DMS153 (cell line): ENCODE data around the gene C1QTNF3.
"Not testable (repeated sequence)": the region's sequence is repeated elsewhere in the genome, so short reads cannot be mapped to it uniquely, and the experiment has no call there.

ENCODE experiments used
- DNase-seq: peaks from one replicate; lab custom pipeline; 2025; lab: John Stamatoyannopoulos, UW

C1QTNF3 gene, protein sequence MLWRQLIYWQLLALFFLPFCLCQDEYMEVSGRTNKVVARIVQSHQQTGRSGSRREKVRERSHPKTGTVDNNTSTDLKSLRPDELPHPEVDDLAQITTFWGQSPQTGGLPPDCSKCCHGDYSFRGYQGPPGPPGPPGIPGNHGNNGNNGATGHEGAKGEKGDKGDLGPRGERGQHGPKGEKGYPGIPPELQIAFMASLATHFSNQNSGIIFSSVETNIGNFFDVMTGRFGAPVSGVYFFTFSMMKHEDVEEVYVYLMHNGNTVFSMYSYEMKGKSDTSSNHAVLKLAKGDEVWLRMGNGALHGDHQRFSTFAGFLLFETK

DNA sequence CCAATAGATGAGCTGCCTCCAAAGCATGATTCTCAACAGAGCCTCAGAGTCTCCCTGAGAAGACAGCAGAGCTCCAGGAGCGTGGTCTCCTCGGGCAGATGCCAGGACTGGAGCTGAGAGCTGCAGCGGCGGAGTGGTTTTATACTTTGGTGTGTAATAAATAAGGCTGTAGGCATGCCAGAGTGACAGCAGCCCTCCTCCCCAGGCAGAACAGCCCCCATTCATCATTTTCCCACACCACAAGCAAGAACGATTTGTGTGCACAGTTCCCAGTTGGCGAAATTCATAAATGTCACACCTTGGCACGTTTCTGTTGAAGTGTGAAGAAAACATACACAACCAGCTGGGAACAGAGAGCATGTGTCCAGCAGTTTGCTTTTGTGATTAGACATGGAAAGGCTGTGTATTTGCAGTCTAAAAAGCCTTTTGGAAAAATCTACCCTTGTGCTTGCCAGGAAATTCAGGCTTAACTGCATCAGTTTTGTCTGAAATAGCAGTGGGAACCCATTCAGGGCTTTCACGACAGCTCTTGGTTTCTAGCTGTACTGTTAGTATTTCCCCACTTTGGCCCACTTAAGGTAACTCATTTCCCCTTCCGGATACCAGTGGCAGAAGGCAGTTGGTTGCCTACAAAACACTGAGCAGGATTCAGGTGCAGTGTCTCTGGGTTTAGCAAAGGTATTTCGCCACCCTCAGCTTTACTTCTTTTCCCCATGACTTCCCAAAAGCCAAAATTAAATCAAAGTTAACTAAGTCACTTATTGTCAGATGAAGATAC lies at the start of gene C1QTNF3:
C1QTNF3 (minus strand) TSS at position 115 of the 778 bp plus-strand sequence; CDS start at position 27, 88 bp downstream.
- DNase-seq, result no peak

DNA sequence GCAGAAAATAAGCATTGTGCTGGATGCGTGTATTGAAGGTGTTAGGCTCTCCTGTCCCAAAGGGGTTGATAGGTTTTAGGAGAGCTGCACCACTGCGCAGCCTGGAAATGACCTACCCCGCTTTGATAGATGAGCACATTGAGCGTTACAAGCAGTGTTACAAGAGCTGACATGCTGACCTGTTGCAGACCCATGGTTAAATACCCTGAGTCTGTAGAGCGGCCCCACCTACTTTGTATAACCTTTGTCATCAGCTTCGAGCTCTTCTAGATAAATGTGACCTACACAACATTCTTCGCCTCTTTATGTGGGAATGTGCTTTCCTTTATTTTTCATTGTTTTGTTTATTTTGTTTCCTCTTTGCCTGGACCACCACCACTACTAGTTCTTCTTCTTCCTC lies 48.0 kb upstream of the C1QTNF3 start:
- not testable (repeated sequence) for DNase-seq

DNA sequence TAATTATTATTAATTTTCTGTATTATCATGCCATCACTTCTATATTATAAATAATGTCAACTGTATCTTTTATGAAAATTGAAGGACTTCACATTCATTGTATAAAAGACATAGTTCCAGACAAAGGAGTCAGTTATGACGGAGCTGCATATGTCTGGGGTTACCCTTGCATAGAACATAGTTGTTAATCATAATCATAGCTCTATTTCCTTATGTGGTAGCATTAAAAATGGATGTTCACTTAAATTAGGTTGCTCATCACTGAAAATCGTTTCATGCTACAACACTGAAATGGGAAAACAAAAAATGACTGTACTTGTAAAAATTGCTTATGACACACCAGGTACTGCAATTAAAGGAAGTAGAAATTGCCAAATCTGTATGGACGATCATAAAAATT lies 46.8 kb upstream of the C1QTNF3 start:
- DNase-seq, result not testable (repeated sequence)

DNA sequence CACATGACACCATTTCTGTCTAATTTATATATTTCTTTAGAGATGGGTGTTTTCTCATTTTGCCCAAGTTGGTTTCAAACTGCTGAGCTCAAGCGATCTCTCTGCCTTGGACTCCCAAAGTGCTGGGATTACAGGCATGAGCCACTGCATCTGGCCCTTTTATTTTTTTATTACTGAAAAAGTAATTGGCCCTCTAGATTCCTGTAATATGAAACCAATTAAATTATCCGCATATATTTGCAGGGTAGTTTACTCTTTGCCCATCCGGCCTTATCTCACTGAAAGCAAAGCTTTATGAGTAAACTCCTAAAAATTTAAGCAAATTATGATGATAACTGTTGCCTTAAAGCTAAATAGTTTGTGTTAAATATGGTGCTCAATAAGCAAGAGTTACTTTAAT lies 44.7 kb upstream of the C1QTNF3 start:
- DNase-seq, result not testable (repeated sequence)

DNA sequence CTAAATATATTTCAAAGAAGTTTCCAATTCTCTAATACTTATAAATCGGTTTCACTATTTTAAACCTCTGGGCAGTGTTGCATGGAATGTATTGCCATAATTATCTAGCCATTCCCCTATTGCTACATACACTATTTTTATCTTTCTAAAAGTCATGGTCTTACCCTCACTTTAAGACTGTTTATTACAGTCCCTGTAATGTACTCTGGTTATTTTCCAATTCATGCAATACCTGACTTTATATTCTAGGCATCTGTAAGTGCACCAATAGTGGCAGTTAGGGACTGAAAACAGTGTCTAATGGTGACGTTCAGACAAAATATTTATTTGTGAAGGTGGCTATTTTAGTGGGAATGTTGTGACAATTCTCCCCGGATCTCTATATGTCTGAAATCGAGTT lies 40.9 kb upstream of the C1QTNF3 start:
- DNase-seq, result not testable (repeated sequence)

DNA sequence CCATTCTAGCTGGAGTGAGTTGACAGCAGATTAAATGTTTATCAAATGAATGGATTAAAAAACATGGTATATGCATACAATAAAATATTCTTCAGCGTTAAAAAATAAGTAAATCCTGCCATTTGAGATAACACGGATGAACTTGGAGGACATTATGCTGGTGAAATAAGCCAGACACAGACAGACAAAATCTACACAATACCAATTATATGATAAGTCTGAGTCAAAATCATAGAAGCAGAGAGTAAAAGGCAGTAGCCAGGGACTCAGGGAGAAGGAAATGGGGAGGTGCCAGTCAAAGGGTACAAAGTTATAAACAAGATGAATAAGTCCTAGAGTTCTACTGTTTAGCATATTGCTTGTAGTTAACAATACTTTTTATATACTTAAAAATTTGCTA lies 36.5 kb upstream of the C1QTNF3 start:
- DNase-seq, result not testable (repeated sequence)

DNA sequence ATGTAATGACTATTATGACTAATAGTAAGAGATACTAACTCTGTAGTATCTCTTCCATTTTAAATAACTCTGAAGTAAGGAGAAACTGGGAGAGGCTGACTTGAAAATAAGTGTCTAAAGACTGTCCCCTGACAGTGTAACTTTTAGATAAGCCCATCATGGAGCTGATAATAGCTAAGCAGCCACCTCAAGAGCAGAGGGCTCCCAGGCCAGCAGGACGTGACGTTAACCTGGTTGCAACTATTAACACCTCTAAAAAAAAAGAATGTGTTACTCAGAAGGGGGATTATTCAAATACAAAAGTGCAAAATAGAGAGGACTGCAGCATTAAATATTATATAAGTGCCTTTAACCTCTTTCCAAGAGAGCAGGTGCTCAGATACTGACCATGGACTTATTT lies 34.6 kb upstream of the C1QTNF3 start:
- not testable (repeated sequence) for DNase-seq

DNA sequence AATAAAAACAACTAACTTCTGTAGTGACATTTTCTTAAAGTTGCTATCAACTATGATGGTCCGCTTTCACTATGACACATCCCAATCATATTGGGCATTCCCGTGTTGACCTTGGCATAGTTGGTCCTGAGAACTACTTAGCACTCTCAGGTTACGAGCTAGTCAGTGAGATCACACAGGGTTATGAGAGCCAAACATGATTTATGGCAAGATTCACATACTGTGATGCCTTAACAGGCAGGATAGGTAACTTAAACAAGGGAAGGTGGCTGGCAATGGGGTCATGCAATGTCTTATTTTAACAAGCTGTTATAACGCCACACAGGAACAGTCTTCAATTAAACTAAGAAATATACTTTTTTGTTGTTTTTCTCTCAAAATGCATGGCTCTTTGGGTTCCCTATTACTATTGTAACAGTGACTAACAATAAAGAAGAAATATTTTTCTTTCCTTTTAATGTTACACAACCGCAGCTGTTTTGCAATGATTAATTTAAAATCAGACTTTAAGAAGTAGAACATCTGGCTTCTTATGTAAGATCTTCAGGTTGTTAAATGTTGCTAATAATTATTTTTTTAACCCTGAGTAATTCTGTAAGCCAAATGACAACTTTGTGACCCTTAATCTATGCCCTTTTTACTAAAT lies 33.8 kb upstream of the C1QTNF3 start:
- not testable (repeated sequence) for DNase-seq

DNA sequence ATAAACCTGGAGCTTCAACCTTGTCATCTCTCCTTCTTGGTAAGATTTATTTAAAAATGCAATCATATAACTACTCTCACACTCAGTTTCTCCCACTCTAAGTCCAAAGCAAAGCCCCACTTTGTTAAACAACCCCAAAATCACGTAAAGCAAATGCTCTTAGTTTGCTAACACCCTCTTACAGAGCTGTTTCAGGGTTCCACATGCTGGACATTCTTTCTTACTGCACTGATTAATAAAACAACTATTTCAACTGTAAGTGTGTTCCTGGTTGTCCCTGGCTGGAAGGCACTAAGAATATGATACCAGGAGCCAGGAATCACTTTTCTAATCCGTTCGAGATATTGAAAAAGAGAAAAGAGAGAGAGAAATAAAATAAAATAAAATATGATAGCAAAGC lies 31.5 kb upstream of the C1QTNF3 start:
- not testable (repeated sequence) for DNase-seq

DNA sequence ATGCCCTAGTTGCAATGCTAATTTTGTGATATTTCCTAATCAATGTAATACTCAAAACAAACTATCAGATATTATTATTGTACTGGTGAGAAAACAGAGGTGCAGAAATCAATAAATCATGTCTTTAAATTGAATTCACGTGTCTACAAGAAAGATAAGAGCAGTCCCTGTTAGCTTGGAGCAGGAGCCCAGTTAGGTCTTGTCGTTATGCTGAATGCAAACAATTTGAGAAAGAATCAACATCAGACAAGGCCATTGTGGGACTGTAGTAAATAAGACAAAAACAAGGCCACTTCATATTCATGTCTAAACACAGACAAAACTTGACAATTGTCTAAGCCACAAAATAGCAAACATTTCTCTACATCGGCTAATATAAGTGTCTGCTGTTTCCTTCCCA lies 31.1 kb upstream of the C1QTNF3 start:
- DNase-seq, result not testable (repeated sequence)

DNA sequence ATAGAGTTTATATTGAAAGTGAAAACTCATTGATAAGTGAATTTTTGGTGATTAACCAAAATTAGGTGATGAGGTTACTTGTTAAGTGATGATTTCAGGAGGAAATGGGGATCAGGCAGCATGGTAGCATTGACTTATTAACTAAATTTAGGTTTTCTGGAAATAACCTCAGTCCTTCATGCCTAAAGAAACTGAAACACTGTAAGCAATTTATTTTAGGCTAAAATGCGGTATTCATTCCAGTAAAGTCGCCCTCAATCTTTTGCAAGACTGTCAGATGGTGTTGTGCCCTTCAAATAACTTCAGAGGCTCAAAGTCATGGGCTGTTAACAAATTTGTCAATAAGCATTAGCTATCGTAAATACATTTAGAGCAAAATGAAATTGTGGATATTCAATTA lies 27.6 kb upstream of the C1QTNF3 start:
- DNase-seq, result not testable (repeated sequence)

DNA sequence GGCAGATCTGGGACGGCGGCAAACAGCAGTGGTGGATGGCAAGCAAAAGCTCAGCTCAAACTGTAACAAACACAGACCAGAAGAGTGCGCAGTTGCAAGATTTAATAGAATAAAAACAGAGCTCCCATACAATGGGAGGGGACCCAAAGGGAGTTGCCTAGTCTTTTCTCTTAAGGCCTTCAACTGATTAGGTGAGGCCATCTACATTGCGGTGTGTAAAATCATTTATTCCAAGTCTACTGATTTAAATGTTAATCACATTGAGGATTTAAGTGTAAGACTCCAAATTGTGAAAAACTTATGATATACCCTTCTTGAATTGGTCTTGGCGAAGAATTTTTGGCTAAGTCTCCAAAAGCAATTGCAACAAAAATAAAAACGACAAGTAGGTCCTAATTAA lies 21.6 kb upstream of the C1QTNF3 start:
- DNase-seq, result no peak

DNA sequence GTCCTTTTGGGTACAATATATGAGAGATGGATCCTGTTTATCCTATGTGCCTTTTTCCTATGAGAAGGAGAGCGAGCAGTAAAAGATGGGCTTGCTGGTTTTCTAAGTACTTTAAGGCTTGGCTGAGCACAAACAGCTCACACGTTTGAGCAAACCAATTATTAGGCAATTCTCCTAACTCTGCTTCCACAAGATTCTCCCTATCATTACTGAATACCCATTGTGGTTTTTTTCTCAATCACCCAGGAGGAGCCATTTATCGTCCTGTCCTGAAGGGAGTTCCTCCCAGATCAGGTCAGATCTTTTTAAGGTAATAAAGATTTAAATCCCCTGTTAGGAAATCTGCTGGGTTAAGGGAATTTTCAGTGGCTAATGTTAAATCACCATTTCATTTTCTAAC lies 19.4 kb upstream of the C1QTNF3 start:
- no peak for DNase-seq

DNA sequence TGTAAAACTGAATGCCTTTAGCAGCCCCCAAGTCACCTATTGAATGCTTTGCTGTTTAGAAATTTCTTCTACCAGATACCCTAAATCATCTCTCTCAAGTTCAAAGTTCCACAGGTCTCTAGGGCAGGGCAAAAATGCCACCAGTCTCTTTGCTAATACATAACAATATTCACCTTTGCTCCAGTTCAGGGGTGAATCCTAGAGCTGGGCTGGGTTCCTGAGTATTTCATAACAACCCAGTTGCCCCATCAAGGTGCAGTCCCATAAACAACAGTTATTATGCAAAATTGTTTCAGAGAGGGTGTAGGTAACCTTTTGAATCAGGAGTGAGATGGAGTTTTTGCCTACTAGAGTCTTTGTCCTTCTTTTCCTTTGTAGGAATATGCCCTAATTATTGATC lies 19.0 kb upstream of the C1QTNF3 start:
- DNase-seq, result no peak

DNA sequence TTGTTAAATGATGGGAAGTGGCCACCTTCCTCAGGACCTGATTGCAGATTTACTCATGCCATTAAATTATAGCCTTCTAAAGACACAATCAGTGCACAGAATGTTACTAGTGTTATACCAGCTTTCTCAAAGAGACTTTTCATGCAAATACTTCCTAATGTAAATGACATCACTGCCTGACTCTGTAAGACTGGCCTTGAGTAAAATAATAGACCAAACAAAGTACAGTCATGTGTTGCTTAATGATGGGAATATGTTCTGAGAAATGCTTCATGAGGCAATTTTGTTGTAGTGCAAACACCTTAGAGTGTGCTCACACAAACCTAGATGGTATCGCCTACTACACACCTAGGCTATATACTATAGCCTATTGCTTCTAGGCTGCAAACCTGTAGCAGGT lies 17.0 kb upstream of the C1QTNF3 start:
- no peak for DNase-seq

DNA sequence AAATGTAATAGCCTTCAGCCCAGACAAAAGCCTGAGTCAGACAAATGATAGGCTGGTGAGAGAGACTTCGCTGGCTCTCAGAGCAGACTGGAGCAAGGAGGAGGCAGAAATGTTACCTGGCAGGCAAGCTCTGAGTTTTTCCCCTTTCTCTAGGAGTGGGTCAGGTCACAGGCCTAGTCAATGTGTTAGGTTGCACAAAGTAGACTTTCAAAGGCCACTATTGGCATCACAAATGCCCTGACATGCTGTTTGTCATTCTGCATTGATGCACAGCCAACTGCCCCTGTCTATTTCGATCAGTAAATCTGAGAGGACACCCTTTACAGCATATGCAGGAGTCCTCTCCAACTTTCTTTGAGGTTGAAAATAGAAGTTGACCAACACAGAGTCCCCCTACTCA lies 15.5 kb upstream of the C1QTNF3 start:
- DNase-seq, result no peak

DNA sequence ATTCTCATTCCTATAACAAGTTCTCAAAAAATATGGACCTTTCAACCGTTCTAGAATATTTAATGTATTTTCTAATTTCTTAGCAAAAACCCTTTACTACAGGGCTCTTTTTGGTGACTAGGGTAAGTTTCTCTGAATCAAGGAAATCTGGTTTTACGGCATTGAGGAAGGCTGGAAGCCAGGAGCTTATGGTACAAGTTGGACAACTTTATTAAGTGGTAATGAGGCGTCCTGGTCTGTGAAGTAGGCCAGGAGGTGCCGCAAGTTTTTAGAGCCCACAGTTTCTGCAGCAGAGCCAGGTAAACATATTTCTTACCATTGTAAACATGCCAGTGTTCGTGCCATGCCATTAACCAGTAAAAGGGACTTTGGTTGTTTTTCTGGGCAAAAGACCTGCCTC lies 14.6 kb upstream of the C1QTNF3 start:
- no peak for DNase-seq

DNA sequence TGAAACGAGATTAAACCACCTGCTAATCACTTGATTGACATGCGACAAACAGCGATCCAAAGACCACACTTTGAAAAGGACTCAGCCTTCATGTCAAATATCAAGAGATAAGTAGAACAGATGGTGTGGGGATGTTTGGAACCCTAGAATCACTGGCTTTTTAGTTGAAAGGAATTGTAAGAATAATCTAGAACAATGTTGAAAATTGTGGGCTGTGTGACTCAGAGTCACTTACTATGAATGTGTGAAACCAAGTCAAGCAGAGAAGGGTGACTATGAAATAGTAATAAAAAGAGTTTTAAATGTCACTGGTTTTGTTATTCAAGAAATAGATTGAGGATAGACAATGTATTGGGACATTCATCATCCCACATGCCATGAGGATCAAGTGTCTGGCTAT lies 14.1 kb upstream of the C1QTNF3 start:
- no peak for DNase-seq

DNA sequence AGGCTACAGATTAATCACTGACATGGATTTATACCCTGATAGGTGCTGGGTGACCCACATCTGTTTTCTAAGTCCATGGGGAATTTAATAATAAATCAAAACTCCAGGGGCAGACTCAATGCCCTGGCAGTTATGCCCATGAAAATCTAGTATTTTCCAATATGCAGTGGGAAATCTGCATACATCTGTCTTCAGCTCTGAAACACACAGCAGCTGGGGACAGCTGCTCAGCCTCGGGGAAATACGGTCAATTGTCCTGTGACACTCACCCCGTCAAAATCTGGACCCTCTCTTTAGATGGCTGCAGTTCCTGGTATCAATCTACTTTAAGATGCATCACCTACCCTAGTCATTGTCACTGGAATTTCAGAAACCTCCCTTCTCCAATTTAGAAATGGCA lies 12.7 kb upstream of the C1QTNF3 start:
- no peak for DNase-seq

DNA sequence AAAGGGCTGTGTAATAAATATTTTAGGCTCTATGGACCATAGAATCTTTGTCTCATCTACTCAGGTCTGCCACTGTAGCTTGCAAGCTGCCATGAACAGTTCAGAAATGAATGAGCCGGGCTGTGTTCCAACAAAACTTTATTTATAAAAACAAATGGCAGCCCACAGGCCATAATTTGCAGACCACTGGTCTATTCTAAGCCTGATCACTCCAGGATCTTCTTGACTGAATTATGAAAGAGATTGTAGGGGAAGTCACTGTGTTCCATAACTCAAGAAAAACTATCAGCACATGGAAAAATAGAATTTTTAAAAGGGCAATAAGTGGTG lies 11.4 kb upstream of the C1QTNF3 start:
- no peak for DNase-seq

DNA sequence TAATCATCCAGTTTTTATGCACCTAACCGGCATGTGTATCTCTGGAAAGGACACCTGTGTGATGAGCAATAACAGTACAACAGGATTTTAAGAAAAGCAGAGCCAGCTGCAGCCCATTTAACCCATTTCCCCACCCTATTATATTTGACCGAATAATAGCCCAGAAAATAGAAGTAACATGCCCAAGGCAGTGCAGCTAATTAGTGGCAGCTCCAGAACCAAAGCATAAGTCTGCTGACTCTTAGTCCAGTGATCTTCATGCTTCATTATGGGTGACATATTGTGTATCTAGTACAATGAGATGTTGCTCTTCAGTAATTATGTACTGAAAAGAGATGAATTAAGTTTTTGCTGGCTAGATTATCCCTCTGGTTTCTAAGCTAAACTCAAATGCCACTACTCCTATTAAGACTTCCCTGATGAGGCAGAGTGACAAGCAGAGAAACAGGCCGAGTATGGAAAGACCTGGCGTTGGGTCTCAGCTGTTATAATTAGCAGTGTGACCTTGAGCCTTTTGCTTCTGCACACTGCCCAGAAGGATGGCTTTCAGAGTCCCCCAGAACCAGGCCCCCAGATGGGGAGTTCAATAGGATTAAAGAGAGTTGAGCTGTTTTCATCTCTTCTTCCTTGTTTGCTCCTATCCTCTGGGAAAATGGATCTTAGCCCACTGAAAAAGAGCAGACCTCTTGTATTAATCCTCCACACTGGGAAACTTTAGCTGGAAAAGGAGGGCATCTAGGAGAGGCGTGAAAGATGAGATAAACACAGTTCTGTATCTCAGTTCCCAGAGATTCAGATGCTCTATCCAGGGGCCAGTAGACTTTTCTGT lies 10.8 kb upstream of the C1QTNF3 start:
- DNase-seq, result no peak

DNA sequence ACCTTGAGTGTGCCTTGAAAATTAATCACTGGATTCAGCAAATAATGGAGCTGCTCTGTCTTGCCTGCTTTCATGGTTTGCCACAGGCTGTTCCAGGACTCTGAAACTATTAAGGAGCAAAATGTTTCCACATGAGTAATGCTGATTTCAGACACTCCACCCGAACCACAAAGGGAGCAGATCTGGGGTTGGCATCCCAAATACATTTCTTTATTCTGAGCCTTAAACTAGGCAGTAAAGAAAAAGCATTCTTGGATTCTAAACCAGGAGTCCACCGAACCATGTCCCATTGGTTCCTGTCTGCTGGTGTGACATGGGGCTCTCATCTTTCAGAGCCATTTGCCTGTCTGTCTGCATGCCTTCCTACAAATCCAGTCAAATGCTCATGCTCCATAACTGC lies 10.1 kb upstream of the C1QTNF3 start:
- no peak for DNase-seq
